DOHH2 (cell line): Measurements from ENCODE around the gene UBE2V1.
"Not testable (repeated sequence)": the region's sequence is repeated elsewhere in the genome, so short reads cannot be mapped to it uniquely, and the experiment has no call there.

Experiments
- H3F3A ChIP-seq: fragments of 200-600 bp; sonication (generic), shearing (Covaris generic); 2 replicates; pipeline ENCODE4 v1.6.0; 2016; ENCODE audit warnings: antibody characterized with exemption, mild to moderate bottlenecking; ENCODE audit not compliant: control insufficient read depth, insufficient read depth
- H3K27ac ChIP-seq: fragments of 200-600 bp; sonication (generic); 2 replicates; pipeline ENCODE4 v1.5.1; 2014; ENCODE audit warnings: low read depth, mild to moderate bottlenecking, low read length, moderate library complexity
- H3K27me3 ChIP-seq: fragments of 200-600 bp; sonication (generic); 2 replicates; pipeline ENCODE4 v1.6.1; 2014; ENCODE audit warnings: mild to moderate bottlenecking, low read length, mixed read lengths; ENCODE audit not compliant: control insufficient read depth
- H3K36me3 ChIP-seq: fragments of 200-600 bp; sonication (generic); 2 replicates; pipeline ENCODE4 v1.6.1; 2014; ENCODE audit warnings: mild to moderate bottlenecking, low read length, moderate library complexity, mixed read lengths; ENCODE audit not compliant: control insufficient read depth
- H3K4me1 ChIP-seq: fragments of 200-600 bp; sonication (generic); 2 replicates; pipeline ENCODE4 v1.6.1; 2014; ENCODE audit warnings: mild to moderate bottlenecking, low read length, mixed read lengths; ENCODE audit not compliant: control insufficient read depth
- H3K4me2 ChIP-seq: fragments of 200-600 bp; sonication (generic); 2 replicates; pipeline ENCODE4 v1.6.0; 2014; ENCODE audit warnings: mild to moderate bottlenecking, low read length, moderate library complexity
- H3K4me3 ChIP-seq: fragments of 200-600 bp; sonication (generic); 2 replicates; pipeline ENCODE4 v1.5.1; 2014; ENCODE audit warnings: mild to moderate bottlenecking, low read length, mixed read lengths
- H3K79me2 ChIP-seq: fragments of 200-600 bp; sonication (generic); 2 replicates; pipeline ENCODE4 v1.6.1; 2014; ENCODE audit warnings: mild to moderate bottlenecking, low read length, mixed read lengths; ENCODE audit not compliant: control insufficient read depth
- H3K9me2 ChIP-seq: fragments of 200-600 bp; sonication (generic); replicated peaks from 2 replicates; pipeline ENCODE4 v1.6.1; 2014; ENCODE audit warnings: mild to moderate bottlenecking, low read length, mixed read lengths; ENCODE audit not compliant: control insufficient read depth
- H3K9me3 ChIP-seq: fragments of 200-600 bp; sonication (generic); 2 replicates; pipeline ENCODE4 v1.6.1; 2014; ENCODE audit warnings: antibody characterized with exemption, low read length, mixed read lengths; ENCODE audit not compliant: control insufficient read depth, insufficient read depth
- H4K20me1 ChIP-seq: fragments of 200-600 bp; sonication (generic); 2 replicates; pipeline ENCODE4 v1.6.0; 2014; ENCODE audit warnings: low read depth, mild to moderate bottlenecking, antibody characterized with exemption, low read length, moderate library complexity; ENCODE audit not compliant: control insufficient read depth, insufficient read depth
- EZH2phosphoT487 ChIP-seq: fragments of 200-600 bp; sonication (generic); IDR thresholded peaks from 2 replicates; pipeline ENCODE4 v1.6.1; 2017; ENCODE audit warnings: borderline replicate concordance, mild to moderate bottlenecking, antibody characterized with exemption, low read length, moderate library complexity, mixed read lengths
- TF ChIP-seq, protein P1 (sequence below): fragments of 200-600 bp; sonication (generic); IDR thresholded peaks from one replicate; pipeline ENCODE4 v1.5.1; 2014; ENCODE audit warnings: antibody characterized with exemption, mild to moderate bottlenecking, low read depth, low read length; ENCODE audit not compliant: poor library complexity, severe bottlenecking

Gene UBE2V1

DNA sequence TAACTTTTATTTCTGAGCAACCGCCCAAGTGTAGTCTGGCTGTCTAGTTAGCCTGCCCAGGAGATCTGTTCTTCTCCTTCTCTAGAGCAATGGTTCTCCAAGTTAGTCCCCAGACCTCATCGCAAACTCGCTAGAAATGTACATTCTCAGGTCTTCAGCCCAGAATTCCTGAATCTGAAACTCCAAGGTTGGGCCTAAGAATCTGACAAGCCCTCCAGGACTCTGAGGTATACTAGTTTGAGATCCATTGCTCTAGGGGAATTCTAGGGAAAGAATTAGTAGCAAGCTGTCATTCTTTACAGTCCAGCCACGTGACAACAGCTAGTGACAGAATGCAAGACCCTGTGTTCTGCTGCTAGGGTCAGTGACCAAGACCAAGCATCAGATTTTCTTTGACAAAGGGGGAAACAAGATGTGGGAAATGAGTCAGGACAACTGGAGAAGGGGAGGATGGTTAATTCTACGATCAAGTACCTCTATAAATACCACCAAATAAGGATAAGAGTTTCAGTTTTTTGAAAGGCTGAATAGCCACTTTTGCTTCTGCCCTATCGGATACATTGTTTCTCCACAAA lies 5.8 kb downstream of the UBE2V1 start:
- Histone ChIP-seq H4K20me1 (peaks cover 38% of the 10 kb centered on the region), H3K4me2 (no peak overlapping the region), H3K4me1 (peaks cover 37% of the 10 kb centered on the region), H3K4me3 (no peak overlapping the region), H3K79me2 (peaks cover 100% of the 10 kb centered on the region), H3K36me3 (peaks cover 47% of the 10 kb centered on the region), H3K27ac (no peak overlapping the region), H3F3A (peaks cover 15% of the 10 kb centered on the region; the same call in 1 of the 2 replicates), H3K9me3 (no peaks in the 10 kb centered on the region), H3K9me2 (no peaks in the 10 kb centered on the region), H3K27me3 (no peaks in the 10 kb centered on the region)
- TF ChIP-seq, protein P1, sequence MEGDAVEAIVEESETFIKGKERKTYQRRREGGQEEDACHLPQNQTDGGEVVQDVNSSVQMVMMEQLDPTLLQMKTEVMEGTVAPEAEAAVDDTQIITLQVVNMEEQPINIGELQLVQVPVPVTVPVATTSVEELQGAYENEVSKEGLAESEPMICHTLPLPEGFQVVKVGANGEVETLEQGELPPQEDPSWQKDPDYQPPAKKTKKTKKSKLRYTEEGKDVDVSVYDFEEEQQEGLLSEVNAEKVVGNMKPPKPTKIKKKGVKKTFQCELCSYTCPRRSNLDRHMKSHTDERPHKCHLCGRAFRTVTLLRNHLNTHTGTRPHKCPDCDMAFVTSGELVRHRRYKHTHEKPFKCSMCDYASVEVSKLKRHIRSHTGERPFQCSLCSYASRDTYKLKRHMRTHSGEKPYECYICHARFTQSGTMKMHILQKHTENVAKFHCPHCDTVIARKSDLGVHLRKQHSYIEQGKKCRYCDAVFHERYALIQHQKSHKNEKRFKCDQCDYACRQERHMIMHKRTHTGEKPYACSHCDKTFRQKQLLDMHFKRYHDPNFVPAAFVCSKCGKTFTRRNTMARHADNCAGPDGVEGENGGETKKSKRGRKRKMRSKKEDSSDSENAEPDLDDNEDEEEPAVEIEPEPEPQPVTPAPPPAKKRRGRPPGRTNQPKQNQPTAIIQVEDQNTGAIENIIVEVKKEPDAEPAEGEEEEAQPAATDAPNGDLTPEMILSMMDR = no peak
- TF ChIP-seq EZH2phosphoT487 = no peak

GRCh38 chr20:50106669-50107068 lies 6.3 kb downstream of the UBE2V1 start:
- Histone ChIP-seq H3K4me1 (peaks cover 38% of the 10 kb centered on the region), H3K79me2 (peaks cover 100% of the 10 kb centered on the region), H4K20me1 (peaks cover 36% of the 10 kb centered on the region), H3K36me3 (peaks cover 50% of the 10 kb centered on the region), H3F3A (peaks cover 15% of the 10 kb centered on the region; the same call in 1 of the 2 replicates)
- H3K9me3 ChIP-seq, H3K4me3 ChIP-seq, H3K27ac ChIP-seq, H3K4me2 ChIP-seq, H3K27me3 ChIP-seq, H3K9me2 ChIP-seq: not testable (repeated sequence)

DNA sequence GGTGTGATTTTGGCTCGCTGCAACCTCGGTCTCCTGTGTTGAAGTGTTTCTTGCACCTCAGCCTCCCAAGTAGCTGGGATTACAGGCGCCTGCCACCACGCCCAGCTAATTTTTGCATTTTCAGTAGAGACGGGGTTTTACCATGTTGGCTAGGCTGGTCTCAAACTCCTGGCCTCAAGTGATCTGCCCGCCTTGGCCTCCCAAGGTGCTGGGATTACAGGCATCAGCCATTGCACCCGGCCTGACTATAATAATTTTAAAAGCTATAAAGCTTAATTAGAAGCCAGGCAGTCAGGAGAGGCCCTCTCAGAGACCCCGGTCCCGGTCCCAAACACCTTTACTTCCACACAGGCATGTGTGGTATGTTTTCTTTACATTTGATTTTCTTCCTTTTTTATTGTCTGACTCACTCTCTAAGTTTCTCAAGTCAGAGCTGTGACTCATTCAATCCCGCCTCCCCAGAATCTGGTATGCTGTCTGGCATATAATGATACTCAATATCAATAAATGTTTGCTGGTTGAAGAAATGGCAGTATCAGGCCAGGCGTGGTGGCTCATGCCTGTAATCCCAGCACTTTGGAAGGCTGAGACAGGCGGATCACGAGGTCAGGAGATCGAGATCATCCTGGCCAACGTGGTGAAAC lies 9.4 kb downstream of the UBE2V1 start:
- peaks cover 43% of the 10 kb centered on the region for H3K36me3 ChIP-seq
- H3K4me3 ChIP-seq, H3K9me2 ChIP-seq, H3K27me3 ChIP-seq, H3K4me2 ChIP-seq, H3F3A ChIP-seq, H3K9me3 ChIP-seq, H3K27ac ChIP-seq: not testable (repeated sequence)
- peaks cover 21% of the 10 kb centered on the region for H4K20me1 ChIP-seq
- peaks cover 100% of the 10 kb centered on the region for H3K79me2 ChIP-seq
- H3K4me1 ChIP-seq = peaks cover 31% of the 10 kb centered on the region

DNA sequence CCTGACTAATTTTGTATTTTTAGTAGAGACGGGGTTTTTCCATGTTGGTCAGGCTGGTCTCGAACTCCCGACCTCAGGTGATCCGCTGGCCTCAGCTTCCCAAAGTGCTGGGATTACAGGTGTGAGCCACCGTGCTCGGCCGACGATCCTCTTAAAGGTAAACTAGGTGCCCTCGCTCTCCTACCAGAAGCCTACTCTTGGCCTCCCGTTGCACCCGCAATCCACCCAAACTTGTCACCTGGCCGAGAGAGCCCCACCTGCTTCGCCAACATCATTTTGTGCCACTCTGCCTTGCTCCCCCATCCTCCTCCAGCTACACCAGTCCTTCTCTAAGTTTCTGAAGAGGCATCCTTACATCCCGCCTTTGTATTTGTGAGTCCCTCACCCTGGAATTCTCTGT lies 10.4 kb downstream of the UBE2V1 start:
- H3K79me2 ChIP-seq = peaks cover 100% of the 10 kb centered on the region
- not testable (repeated sequence) for H3K4me3 ChIP-seq, H3K27me3 ChIP-seq, H3K4me2 ChIP-seq, H3K9me2 ChIP-seq, H3K27ac ChIP-seq, H3K9me3 ChIP-seq, H3F3A ChIP-seq
- peaks cover 18% of the 10 kb centered on the region for H4K20me1 ChIP-seq
- peaks cover 31% of the 10 kb centered on the region for H3K4me1 ChIP-seq
- peaks cover 43% of the 10 kb centered on the region for H3K36me3 ChIP-seq

DNA sequence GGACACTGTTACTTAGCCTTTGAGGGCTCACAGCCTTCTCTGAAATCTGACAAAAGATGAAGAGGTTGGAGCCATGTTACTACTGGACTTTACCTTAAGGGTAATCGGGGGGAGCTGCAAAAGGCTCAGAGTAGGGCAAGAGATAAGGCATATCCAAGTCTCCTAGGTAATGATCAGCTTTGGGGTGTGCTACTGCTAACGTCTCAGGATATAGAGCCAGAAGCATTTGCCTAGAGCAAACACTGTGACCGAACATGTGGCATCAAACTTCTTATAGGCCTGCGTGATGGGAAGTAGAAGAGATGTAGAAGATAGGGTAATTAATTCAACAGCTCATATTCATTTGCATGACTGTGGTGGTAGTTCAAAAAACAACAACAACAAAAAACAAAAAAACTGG lies 11.1 kb downstream of the UBE2V1 start:
- no peak for TF ChIP-seq EZH2phosphoT487
- TF ChIP-seq, protein P1 = no peak
- Histone ChIP-seq H3K4me2 (peak overlapping the region; percentile 2; the same call in 1 of the 2 replicates), H3K27me3 (no peaks in the 10 kb centered on the region), H3K4me1 (peaks cover 31% of the 10 kb centered on the region), H4K20me1 (peaks cover 18% of the 10 kb centered on the region), H3K9me3 (no peaks in the 10 kb centered on the region), H3K9me2 (no peaks in the 10 kb centered on the region), H3K79me2 (peaks cover 100% of the 10 kb centered on the region), H3K27ac (no peak overlapping the region), H3K36me3 (peaks cover 47% of the 10 kb centered on the region), H3K4me3 (no peak overlapping the region), H3F3A (peaks cover 4% of the 10 kb centered on the region; the same call in 1 of the 2 replicates)
